ENCODE data around the gene LRRN2. TPM values are rescaled to one million over a fixed set of nuclear protein-coding genes. Genes with fewer than 3 reads are reported as not detected.

LRRN2 gene
- total RNA-seq, 1 donor from 2014 or later = 0.20 TPM

DNA sequence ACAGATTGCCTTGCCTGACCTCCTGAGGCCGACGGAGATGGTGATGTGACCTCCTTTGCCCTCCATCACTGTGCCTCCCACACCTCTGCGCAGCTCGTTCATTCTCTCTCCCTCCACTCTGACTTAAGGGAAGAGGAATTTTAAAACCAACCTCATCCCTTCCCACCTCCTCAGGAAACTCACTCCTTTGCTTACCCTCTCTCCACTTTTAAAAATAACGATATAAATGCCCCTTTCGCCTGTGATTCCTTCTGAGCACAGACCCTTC lies 21.2 kb downstream of the LRRN2 start:
- intact Hi-C loops (cut with micrococcal nuclease) = no loop called here

DNA sequence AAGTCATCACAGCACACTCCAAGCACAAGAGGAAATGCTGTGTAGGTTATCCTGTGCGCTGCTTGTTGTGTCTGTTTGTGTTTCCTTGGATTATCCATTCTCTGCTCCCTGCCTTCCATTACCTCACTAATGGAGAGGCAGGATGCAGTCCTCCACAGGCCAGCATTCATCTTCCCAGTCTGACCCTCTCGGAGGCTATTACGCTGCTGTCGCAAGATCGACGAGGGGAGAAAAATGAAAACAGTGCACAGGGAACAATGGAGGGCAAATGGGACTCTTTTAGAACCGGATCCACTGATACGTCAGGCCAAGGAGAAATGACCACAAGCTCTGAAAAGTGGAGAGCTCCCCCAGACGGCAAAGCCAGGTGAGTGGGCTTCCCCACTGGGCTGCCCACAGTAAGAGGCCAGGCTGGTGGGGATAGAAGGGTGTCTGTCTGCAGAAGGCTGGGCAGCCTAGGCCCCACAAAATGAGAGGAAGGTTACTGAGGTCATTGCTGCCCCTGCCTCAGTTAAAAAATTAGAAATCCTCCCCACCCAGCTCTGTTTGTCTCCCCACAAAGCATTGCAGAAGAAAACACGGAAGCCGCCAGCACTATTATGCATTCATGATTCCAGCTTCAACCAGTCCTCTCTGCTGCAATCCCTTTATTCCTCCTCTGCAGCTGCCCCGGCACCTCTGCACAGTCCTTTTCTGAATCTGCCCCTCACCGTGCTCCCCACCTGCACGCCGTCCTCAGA lies 21.7 kb downstream of the LRRN2 start:
- intact Hi-C loops (cut with micrococcal nuclease) = no loop called here

DNA sequence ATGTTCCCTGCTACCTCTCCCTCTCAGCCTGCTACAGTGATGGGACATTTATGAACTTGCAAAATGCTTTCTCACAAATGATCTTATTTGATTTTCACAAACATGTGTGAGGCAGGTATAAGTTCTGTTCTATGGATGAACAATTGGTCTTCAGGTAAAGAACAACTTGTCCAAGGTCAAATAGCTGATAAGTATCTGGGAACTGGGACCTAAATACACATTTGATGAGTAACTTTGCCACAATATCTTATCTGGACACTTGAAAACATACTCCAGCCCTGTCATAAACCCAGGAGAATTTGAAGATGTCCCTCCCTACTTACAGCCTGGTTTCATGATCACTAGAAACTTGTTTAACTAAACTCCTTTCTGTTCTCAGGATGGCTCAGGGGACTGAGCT lies 23.0 kb downstream of the LRRN2 start:
- intact Hi-C loops (cut with micrococcal nuclease) = no loop called here

DNA sequence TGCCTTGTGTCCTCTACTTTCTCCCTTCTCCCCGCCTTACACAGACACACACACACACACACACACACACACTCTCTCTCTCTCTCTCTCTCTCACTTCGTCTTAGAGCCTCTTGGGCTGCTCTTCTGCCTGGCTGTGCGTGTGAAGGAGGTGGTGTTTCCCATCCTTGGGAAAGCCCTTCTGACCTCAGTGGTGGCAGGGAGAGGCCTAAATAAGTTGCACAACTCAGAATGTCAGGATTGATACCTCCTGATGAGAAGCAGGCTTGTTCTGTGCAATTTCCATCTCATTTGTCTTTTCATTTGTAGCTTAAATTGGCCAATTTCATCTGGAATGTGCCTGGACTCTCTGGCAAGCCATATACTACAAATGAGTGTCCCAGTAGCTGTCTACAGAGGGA lies 25.0 kb downstream of the LRRN2 start:
- intact Hi-C loops (cut with micrococcal nuclease) = no loop called here

DNA sequence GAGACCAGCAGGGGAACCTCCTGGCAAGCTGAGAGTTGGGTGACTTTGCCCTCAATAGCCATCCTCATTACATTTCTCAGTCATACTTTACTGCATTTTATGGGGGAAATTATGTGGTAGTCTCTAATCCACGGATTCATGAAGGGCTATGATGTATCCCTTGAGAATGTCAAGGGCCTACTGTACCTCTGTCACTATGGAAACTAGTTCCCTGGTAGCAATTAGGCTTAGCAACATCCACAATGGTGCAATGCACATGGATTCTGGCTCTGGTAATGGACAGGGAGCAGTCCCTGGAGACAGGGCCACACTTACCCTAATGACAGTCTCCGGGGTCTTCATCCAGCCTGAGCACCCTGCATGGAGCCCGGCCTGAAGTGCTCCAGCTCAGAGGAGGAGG lies 26.5 kb downstream of the LRRN2 start:
- intact Hi-C loops (cut with micrococcal nuclease) = no loop called here

DNA sequence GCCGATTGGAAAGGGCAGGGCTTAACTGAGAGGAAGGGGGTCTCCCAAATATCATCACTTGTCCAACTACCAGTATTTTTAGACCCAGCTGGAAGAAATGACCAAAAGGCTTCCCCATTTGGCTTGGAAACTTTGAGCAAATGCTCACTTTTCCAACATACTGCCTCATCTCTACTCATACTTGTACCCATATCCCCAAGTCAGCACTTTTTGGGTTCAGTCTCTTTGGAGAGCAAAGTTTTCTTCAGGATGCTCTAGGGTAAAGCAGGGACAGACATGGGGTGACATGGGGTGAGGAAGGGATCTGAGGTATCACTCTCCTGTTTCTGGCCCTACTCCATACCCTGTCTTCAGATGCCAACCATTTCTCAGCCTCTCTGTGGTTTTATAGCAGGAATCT lies 27.2 kb downstream of the LRRN2 start:
- intact Hi-C loops (cut with micrococcal nuclease) = no loop called here

DNA sequence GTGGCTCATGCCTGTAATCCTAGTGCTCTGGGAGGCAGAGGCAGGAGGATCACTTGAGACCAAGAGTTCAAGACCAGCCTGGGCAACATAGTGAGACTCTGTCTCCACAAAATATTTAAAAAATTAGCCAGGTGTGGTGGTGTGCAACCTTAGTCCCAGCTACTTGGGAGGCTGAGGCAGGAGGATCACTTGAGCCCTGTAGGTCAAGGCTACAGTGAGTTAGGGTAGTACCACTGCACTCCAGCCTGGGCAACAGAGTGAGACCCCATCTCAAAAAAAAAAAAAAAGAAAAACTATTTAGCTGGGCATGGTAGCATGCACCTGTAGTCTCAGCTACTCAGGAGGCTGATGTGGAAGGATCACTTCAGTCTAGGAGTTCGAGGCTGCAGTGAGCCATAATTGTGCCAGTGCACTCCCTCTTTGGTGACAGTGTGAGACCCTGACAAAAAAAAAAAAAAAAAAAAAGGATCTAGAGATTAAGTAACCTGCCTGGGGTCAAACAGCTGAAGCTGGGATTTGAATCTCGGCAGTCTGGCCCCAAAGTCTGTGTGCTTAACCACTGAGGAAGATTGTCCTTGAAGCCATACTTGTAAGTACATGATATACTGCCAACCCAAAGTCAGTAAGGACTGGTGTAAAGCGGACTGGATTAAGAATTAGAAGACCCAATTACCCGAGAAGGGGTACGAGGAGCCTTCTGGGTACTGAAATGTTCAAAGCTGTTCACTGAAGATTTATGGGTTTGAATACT lies 31.8 kb downstream of the LRRN2 start:
- intact Hi-C loops (cut with micrococcal nuclease) = no loop called here

DNA sequence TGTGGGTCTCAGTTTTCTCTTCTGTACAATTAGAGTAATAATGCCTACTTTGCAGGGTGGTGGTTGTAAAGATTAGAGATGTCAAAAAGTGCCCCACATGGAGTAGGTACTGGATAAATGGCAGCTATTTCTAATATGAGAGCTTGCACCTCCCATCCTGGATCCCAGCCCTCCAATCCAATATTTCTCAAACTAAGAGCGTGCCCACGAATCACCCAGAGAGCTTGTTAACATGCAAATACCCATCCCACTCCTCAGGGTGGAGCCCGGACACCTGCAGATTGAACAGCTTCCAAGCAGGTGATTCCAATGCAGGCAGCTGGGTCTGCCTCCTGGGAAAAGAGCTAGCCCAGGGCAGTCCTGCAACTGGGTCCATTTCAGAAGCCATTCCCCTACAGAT lies 33.0 kb downstream of the LRRN2 start:
- intact Hi-C loops (cut with micrococcal nuclease) = no loop called here

DNA sequence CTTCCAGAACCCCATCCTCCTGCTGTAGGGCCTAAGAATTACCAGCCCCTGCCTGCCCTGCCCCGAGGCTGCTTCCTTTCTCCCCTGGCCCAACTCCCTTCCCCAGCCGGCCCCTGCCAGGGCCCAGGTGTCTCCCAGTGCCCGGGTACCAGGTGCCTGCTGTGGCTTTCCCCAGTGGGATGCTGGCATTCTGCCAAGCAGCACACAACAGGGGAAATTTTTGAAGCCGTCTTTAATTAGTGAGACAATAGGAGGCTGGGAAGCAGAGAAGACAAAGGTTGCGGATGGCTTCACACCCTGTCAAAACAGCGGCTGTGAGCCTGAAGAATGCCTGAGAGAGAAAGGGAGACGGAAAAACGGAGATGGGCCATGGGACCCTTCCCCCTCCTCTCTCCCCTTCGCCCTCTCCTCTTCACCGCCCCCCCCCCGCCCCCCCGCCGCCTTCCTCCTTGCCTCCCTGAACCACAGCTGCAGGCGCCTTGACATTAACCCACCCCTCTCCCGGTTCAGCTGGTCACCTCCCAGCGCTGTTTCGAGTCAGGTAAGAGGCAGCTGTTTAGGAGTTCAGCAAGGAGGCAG lies 33.6 kb downstream of the LRRN2 start:
- intact Hi-C loops (cut with micrococcal nuclease) = no loop called here

DNA sequence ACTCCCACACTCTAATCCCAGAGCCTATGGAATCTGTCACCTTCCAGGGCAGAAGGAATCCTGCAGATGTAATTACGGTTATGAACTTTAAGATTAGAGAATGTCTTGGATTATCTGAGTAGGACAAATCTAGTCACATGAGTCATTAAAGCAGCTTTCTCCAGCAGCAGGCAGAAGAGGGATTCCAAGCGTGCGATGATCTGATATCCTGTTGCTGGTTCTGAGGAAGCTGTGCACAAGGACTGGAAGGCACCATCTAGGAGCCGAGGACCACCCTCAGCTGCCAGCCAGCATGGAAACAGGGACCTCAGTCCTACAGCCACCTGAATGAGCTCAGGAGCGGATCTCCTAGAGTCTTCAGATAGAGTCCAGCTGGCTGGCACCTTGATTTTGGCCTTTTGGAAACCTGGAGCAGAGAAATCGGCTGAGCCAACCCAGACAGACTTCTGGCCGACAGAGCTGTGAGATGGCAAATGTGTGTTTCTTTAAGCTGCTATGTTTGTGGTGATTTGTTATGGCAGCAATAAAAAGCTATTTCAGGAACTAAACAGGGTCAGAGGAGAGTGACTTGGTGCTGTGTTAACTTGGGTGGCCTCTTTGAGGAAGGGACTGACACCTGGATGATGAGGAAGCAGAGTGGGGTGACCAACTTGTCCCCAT lies 34.5 kb downstream of the LRRN2 start:
- intact Hi-C loops (cut with micrococcal nuclease) = no loop called here

DNA sequence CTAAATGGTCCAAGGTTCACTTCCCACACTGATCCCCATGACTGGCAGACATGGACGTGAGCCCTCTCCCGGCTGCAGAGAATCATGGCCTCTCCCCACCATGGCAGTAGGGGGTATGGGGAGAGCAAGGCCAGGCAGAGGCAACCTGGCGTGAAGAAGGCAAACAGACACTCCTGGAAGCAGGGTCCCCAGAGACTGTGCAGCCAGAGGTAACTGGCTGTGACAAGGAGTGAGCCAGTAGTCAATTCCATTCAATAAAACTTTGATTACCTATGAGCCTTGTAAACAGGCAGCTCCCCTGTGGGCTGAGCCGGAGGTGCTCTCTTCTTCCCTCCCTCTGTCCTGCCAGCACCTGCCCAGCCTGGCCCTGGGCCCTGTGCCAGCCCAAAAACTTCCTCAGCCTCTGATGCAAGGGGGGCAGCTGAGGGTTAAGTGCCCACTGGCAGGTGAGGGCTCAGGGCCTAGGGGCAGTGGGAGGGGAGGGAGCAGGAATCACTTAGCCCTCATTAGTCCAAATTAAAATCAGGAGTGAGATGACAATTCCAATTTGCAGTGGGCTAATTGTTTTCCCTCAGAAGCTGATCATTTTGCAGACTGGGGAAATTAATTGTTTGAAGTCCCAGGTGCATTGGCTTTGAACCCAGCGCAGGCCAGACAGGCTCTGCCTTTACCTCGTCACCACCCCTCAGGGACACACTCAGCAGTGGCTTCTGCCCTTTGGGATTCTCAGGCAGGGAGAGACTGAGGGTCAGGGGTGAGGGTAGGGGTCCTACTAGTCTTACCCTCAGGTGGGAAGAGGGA lies 35.6 kb downstream of the LRRN2 start:
- intact Hi-C loops (cut with micrococcal nuclease) = no loop called here

DNA sequence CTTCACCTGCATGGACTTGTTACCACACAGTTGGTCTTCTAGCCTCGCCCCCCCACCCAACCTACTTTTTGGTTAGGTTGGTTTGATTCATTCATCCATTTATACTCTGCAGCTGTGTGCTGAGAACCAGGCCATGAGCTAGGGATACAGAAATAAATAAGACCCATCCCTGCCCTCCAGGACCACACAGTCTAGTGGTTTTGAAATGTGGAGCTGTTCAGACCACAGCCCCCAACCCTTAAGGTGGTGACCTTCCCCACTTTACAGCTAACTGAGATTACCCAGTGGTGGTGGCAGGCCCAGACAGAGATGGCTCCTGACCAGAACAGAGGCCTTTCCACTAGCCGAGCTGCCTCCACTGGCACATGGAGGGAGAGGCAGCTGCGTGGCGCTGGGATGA lies 37.0 kb downstream of the LRRN2 start:
- intact Hi-C loops (cut with micrococcal nuclease) = no loop called here

DNA sequence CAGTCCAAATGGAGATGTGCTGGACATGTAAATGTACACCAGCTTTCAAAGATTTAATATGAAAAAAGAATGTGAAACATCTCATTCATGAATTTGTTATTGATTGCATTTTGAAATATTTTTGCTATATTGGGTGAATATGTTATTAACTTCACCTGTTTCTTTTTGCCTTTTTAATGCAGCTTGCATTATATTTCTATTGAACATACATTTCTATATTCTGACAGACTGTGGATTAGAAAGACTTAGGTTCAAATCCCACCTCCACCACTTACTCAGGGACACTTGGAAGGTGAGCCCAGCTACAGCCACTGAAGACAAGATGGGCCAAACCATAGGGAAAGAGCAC lies 37.8 kb downstream of the LRRN2 start:
- intact Hi-C loops (cut with micrococcal nuclease) = no loop called here

DNA sequence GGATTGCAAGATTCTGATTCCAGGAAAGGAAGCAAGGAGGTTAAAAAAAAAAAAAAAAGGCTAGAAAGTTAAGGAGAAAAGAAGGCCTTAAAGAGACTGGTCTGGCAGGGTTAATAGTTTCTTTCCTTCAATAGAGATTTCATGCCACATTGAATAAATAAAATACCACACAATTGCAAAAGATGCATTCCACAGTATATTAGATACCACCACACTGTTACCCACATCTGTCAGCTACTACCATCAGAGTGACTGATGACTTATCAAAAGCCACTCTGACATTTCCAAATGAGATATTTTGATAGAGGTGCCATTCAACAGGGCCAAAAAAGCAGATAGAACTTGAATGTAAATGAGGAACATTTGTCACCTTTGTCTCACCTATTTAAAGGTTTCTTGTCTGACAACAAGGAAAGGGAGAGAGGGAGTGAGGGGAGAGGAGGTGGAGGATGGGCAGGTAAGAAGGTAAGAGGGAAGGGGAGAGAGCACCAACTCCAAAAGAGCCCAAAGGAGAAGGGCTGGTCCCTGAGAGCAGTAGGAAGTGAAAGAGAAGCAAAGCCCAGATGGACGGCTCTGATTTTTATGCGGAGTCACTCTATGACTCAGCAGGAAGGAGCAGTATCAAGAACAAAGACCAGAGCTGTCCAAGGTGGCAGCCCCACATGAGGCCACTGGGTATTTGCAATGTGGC lies 38.3 kb downstream of the LRRN2 start:
- intact Hi-C loops (cut with micrococcal nuclease) = no loop called here

DNA sequence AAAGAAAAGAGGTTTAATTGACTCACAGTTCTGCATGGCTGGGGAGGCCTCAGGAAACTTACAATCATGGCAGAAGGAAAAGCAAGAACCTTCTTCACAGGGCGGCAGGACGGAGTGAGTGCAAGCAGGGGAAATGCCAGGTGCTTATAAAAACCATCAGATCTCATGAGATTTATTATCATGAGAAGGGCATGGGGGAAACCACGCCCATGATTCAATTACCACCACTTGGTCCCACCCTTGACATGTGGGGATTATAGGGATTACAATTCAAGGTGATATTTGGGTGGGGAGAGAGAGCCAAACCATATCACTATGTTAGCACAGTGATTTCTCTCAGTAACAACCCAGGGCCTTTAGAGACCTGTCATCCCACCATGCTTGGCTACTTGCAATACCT lies 39.9 kb downstream of the LRRN2 start:
- intact Hi-C loops (cut with micrococcal nuclease) = no loop called here

DNA sequence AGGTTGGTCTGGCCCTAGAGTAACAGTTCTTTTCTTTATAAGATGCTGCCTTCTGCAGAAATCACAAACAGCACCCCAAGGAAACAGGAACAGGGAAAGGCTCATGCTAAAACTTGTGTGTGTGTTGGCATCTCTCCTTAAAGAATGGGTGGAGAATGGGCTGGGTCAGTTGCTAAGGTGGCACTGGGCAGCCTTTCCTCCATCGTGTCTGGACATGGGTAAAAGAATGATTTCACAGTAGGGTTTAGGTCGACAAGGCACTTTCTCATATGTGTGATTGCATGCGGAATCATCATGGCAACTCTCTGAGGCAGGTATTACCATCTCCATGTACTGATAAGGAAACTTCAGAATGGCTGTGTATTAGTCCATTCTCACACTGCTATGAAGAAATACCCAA lies 40.3 kb downstream of the LRRN2 start:
- intact Hi-C loops (cut with micrococcal nuclease) = no loop called here

DNA sequence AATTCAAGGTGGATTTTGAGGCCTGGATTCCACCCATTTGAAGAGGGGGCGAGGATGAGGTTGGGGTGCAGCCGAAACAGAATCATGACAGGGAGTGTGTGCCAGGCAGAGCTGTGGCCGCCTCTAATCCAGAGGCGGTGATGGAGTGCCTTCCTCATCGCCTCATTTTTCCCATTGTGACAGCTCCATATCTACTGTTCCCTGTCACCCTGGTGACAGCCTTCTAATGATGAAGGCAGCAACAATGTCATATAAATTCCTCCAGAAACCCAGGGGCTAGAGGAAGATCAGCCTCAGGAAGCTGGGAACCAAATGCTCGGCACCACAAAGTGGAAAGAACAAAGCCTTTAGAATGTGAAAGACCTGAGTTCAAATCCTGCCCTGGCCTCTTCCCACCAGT lies 42.0 kb downstream of the LRRN2 start:
- intact Hi-C loops (cut with micrococcal nuclease) = no loop called here

DNA sequence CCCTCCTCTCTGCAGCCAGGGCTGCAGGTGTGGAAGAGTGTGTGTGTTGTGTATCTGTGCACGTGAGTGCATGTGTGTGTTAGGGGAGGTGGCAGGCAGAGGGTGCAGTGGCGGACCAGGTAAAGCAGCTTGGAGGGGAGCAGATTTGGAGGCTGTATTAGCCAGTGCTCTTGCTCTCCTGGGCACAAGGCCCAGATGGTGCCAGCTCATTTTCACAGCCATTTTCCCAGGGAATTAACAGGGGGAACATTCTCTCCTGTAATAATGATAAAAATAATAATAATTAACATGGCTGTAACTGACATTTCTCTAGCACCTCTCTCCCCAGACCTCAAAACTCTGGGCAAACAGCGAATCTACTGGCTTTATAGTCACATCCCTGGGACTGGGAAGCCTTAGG lies 43.6 kb downstream of the LRRN2 start:
- intact Hi-C loops (cut with micrococcal nuclease) = no loop called here

DNA sequence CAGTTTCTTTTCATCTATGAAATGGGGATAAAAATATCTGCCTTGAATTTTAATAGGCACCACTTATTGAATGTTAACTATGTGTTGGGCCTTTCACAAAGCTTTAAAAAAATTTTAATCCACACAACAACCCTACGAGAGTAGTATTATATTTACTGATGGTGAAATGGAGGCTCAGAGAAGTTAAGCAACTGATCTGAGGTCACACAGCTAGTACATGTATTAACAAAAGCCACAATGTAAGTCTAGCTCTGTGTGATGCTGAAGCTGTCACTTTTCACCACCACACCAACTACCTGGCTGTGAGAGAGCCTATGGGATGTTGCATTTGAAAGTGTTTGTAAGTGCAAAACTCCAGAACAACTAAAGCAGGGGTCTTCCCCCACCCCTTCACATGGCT lies 44.1 kb downstream of the LRRN2 start:
- intact Hi-C loops (cut with micrococcal nuclease) = no loop called here

DNA sequence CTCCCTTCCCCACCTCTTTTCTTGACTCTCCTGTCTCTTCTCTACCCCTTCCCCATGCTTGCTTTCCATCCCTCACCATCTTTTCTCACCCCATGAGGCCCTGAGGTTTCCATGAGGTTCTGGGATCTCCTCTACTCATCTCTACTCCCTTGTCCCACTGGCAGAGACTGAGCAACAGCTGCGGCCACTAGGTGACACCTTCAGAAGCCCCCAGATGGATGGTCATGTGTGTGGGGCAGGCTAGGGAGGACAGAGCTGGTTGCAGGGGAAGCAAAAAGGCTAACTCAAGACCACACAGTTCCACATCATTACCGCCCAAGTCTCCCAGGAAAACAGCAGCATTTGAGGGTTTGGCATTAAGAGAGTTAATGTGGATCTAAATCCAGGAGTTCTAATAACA lies 45.0 kb downstream of the LRRN2 start:
- intact Hi-C loops (cut with micrococcal nuclease) = no loop called here

DNA sequence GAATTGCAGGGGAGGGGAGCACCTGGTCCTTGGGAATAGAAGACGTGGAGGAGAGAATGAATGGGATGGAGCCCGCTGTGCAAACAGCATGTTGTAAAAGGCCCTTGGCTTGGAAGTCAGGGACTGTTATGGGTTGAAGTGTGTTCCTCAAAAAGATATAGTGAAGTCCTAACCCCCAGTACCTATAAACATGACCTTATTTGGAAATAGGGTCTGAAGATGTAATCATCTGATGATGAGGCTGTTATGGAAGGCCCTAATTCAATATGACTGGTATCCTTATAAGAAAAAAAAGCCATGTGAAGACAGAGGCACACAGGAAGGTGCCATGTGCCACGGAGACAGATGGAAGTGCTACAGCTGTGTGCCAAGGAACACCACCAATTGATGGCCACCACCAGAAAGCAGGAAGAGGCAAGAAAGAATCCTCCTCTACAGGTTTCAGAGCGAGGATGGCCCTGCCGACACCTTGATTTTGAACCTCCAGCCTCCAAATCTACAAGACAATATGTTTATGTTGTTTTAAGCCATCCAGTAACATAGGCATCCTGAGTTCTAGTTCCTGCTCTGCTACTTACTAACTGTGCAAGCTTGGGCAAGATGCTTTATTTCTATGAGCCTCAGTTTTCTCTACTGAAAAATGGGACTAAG lies 51.2 kb downstream of the LRRN2 start:
- intact Hi-C loops (cut with micrococcal nuclease) = no loop called here
